ENCODE results near the gene HELZ. TPM values are rescaled to one million over a fixed set of nuclear protein-coding genes. Genes with fewer than 3 reads are reported as not detected.

Gene HELZ
- polyA plus RNA-seq, 1 experiment = 8.4 TPM

DNA sequence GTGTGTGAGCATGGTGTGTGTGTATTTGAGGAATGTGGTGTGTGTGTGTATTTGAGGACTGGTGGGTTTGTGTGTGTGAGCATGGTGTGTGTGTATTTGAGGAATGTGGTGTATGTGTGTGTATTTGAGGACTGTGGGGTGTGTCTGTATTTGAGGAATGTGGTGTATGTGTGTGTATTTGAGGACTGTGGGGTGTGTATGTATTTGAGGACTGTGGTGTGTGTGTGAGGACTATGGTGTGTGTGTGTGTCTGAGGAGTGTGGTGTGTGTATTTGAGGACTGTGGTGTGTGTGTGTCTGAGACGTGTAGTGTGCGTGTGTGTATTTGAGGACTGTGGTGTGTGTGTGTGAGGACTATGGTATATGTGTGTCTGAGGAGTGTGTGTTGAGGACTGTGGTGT lies 218.7 kb downstream of the HELZ start:
- H3K36me3 ChIP-seq (ENCODE audit: control insufficient read depth, insufficient read depth, low read length) = no peaks in the 10 kb centered on the region
- no peak overlapping the region for H3K4me3 ChIP-seq (ENCODE audit: low read depth, low read length)
- TF ChIP-seq, protein P1, sequence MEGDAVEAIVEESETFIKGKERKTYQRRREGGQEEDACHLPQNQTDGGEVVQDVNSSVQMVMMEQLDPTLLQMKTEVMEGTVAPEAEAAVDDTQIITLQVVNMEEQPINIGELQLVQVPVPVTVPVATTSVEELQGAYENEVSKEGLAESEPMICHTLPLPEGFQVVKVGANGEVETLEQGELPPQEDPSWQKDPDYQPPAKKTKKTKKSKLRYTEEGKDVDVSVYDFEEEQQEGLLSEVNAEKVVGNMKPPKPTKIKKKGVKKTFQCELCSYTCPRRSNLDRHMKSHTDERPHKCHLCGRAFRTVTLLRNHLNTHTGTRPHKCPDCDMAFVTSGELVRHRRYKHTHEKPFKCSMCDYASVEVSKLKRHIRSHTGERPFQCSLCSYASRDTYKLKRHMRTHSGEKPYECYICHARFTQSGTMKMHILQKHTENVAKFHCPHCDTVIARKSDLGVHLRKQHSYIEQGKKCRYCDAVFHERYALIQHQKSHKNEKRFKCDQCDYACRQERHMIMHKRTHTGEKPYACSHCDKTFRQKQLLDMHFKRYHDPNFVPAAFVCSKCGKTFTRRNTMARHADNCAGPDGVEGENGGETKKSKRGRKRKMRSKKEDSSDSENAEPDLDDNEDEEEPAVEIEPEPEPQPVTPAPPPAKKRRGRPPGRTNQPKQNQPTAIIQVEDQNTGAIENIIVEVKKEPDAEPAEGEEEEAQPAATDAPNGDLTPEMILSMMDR (IDR thresholded peaks at IDR 0.05; ENCODE audit: insufficient read depth, low read depth, low read length) = no peak
- ChIA-PET POLR2A (no interaction called here), CTCF (no interaction called here)
- H3K27me3 ChIP-seq (ENCODE audit: control insufficient read depth, insufficient read depth, low read length) = no peaks in the 10 kb centered on the region; the same call in 1 of the 2 replicates
- no peak for DNase-seq (ENCODE audit: low read depth)

DNA sequence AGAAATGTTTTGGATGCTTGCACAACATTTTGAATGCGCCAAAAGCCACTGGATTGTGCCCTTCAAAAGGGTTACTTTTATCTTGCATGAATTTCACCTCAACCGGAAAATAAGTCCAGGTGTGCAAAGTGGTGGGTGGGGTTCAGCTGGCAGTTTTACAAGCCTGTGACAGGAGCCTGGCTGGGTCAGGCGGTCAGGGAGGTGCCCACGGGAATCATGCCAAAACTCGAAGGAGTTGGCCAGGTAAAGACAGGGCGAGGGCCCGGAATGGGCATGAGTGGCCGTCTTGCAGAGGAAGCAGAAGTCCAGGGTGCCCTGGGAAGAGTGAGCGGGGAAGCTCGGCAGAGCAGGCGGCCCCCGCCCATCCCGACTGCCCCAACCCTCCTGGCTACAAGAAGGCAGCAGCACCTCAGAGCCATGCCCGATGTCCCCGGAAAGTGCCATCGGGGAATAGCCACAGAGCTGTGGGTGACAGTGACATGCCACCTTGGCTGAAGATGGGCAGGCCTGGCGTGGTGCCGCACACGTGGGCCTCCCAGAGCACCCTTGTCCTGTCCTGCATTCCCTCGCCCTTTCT lies 219.7 kb downstream of the HELZ start:
- no peak for DNase-seq (ENCODE audit: low read depth)
- Histone ChIP-seq H3K4me3 (ENCODE audit: low read depth, low read length) (no peak overlapping the region), H3K27me3 (ENCODE audit: control insufficient read depth, insufficient read depth, low read length) (peaks cover 5% of the 10 kb centered on the region), H3K36me3 (ENCODE audit: control insufficient read depth, insufficient read depth, low read length) (no peaks in the 10 kb centered on the region)
- CTCF ChIA-PET = no interaction called here
- TF ChIP-seq, protein P1 (IDR thresholded peaks at IDR 0.05; ENCODE audit: insufficient read depth, low read depth, low read length) = no peak
- POLR2A ChIA-PET = no interaction called here

DNA sequence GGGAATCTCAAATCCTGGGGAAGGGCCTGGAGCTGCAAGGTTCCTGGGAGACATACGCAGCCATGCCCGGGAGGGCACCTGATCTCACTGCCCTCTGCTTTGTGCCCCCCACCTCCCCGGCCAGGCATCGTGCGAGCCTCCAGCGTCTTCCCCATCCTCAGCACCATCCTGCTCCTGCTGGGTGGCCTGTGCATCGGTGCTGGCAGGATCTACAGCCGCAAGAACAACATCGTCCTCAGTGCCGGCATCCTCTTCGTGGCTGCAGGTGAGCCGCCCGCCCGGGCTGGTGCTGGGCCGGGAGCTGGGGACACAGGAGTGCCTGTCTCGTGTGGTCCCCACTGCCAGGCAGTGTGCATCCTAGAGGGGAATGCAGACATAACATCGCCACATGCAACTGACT lies 220.3 kb downstream of the HELZ start:
- TF ChIP-seq, protein P1 (IDR thresholded peaks at IDR 0.05; ENCODE audit: insufficient read depth, low read depth, low read length) = no peak
- CTCF ChIA-PET = no interaction called here
- Histone ChIP-seq H3K4me3 (ENCODE audit: low read depth, low read length) (no peak overlapping the region), H3K36me3 (ENCODE audit: control insufficient read depth, insufficient read depth, low read length) (no peaks in the 10 kb centered on the region), H3K27me3 (ENCODE audit: control insufficient read depth, insufficient read depth, low read length) (peaks cover 5% of the 10 kb centered on the region)
- POLR2A ChIA-PET = no interaction called here
- DNase-seq (ENCODE audit: low read depth) = no peak

DNA sequence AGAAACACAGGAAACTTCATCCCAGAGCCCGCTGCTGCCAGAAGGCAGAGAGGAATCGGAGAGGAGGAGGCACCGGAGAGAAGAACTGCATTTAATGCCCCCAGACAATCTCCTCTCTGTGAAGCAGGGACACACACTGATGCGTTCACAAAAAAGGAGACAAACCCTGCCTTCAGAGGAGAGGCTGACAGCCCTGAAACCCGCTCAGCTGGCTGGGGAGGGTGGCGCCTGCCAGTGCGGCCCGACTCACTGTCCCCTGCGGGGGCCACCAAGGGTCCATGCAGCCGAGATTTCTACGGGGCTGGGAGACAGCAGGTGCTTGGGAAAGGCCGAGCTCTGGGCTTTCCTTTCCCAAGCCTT lies 222.6 kb downstream of the HELZ start:
- POLR2A ChIA-PET = no interaction called here
- TF ChIP-seq, protein P1 (IDR thresholded peaks at IDR 0.05; ENCODE audit: insufficient read depth, low read depth, low read length) = no peak
- peaks cover 14% of the 10 kb centered on the region for H3K27me3 ChIP-seq (ENCODE audit: control insufficient read depth, insufficient read depth, low read length)
- H3K36me3 ChIP-seq (ENCODE audit: control insufficient read depth, insufficient read depth, low read length) = no peaks in the 10 kb centered on the region
- H3K4me3 ChIP-seq (ENCODE audit: low read depth, low read length) = no peak overlapping the region
- DNase-seq (ENCODE audit: low read depth) = no peak
- CTCF ChIA-PET = no interaction called here

DNA sequence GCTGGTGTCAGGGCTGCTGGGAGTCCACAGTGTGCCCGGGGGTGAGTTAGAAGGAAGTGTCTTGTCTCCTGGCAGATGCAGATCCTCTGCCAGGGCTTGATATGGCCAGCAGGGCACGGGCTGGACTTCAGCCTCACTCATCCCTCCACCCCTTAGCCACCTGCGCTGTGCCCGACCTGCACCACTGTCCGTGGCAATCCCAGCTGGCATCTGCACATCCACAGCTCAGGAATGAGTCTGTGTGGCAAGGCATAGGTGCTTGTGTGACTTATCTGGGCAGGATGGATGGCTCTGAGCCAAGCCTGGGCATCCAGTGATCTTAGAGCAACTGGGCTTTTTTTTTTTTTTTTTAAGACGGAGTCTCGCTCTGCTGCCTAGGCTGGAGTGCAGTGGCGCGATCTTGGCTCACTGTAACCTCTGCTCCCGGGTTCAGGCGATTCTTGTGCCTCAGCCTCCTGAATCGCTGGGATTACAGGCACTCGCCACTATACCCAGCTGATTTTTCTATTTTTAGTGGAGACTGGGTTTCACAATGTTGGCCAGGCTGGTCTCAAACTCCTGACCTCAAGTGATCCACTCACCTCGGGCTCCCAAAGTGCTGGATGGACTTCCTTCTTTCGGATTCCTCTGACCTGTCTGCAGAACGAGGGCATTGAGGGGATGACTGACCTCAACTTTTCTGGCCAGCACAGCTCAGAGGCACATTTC lies 223.1 kb downstream of the HELZ start:
- no peak for DNase-seq (ENCODE audit: low read depth)
- H3K27me3 ChIP-seq (ENCODE audit: control insufficient read depth, insufficient read depth, low read length) = peaks cover 14% of the 10 kb centered on the region
- TF ChIP-seq, protein P1 (IDR thresholded peaks at IDR 0.05; ENCODE audit: insufficient read depth, low read depth, low read length) = no peak
- POLR2A ChIA-PET = no interaction called here
- no peak overlapping the region for H3K4me3 ChIP-seq (ENCODE audit: low read depth, low read length)
- CTCF ChIA-PET = no interaction called here
- no peaks in the 10 kb centered on the region for H3K36me3 ChIP-seq (ENCODE audit: control insufficient read depth, insufficient read depth, low read length)
